Body of pancreas (tissue), 4 donors: ENCODE measurements around the gene GLUD2.

ENCODE experiments used
- POLR2A ChIP-seq, 3 donors: fragments of 450-650 bp; IDR thresholded peaks; one replicate each; pipeline ENCODE4 v1.6.1; 2016; ENCODE audit warnings: antibody characterized with exemption in 3 of 3, mild to moderate bottlenecking in 2 of 3
- TF ChIP-seq, protein P1 (sequence below), 7 experiments: fragments of 450-650 bp in 4 of 7; fragments of 200-600 bp in 3 of 7; sonication (generic) in 3 of 7; IDR thresholded peaks; one replicate each; pipeline ENCODE4 v1.5.1; 2016 to 2019; ENCODE audit warnings: antibody characterized with exemption in 7 of 7

DNA sequence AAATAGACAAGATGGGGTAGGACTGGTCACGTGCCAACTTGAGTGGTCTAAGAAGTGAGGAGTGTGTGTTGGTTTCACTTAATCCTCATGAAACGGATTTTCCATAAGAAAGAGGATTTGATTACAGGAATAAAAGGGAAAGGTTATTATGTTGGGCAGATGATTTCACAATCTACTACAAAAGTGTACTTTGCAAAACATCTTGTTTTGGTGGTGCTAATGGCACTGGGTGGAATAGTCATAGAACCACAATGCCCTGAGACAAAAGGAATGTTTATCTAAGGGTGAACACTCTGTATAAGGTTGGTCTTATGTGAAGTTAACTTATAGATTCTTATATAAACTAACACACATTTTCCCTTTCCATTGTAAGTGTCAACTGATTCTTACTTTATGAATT, 45.6 kb downstream of the GLUD2 start:
- TF ChIP-seq, protein P1, sequence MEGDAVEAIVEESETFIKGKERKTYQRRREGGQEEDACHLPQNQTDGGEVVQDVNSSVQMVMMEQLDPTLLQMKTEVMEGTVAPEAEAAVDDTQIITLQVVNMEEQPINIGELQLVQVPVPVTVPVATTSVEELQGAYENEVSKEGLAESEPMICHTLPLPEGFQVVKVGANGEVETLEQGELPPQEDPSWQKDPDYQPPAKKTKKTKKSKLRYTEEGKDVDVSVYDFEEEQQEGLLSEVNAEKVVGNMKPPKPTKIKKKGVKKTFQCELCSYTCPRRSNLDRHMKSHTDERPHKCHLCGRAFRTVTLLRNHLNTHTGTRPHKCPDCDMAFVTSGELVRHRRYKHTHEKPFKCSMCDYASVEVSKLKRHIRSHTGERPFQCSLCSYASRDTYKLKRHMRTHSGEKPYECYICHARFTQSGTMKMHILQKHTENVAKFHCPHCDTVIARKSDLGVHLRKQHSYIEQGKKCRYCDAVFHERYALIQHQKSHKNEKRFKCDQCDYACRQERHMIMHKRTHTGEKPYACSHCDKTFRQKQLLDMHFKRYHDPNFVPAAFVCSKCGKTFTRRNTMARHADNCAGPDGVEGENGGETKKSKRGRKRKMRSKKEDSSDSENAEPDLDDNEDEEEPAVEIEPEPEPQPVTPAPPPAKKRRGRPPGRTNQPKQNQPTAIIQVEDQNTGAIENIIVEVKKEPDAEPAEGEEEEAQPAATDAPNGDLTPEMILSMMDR (IDR thresholded peaks at IDR 0.05): no peak
- no peak for TF ChIP-seq POLR2A (IDR thresholded peaks at IDR 0.05)
